ENCODE data around the gene IRX4.

IRX4 gene

DNA sequence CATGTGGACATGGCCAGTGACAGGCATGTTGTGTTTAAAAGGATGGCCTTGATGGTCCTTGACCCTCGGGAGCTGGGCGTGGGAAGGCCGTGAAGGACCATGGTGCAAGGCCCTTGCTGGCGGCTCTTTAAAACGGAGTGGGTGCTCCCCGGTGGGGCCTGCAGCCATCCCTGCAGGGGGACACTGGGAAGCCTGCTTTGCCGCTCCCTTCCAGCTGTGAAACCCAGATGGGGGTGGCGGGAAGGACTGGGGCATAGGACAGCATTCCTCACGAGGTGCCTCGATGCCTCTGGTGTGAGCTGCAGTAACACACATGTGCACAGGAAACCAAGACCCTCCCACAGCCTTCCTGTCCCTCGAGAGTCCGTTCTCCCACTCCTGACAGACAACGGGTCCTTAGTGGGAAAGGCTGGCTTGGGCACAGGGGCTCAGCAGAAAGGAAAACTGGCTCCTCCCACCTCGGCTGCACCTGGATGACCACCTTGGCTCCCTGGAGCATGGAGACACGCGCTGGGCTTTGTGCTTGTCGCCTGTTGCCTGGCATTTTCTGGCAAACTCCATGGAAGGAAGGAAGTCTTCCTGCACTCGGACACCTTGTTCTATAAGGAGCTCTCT is 30.3 kb upstream of the IRX4 start:
- no peak for DNase-seq

GRCh38 chr5:1911773-1912235 is 29.1 kb upstream of the IRX4 start:
- DNase-seq = no peak

DNA sequence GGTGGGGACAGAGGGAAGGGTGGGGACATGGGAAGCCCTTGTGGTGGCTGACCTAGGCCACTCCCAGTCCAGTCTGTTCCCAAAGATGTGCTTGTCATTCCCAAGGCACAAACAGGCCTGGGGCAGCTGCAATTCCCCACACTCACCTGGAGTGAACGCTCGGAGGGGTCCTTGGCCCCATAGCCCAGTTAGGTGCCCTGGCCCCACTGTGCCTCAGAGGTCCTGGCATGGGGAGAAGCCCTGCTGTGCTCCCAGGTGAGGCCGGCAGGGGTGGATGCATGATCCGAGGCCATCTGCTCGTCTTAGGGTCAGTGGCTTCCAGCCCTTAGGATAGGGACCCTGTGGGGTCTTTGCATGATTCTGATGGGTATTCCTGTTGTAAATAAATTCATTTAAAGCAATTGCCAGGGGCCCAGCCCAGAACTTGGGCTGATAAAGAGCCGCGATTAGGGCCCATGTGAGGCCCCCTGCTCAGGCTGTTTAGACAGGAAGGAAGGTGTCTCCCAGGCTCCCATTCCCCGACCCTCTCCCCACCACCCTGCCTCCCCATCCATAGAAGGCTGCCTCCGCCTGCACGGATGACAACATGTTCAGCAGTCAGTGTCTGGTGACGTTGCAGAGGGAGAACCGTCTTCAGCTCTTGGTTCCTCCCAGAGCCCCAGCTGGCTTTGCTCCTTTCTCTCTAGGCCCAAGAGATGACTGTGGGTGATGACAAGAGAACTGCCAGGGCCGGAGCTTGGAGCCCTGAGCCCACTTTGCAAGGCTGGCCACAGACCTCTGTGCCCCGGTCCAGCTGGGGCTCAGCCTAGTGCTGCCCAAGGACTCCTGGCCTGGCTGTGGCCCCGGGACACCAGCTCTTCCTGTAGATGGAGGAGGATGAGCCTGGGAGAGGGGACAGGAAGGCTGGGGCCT is 28.4 kb upstream of the IRX4 start:
- no peak for DNase-seq

DNA sequence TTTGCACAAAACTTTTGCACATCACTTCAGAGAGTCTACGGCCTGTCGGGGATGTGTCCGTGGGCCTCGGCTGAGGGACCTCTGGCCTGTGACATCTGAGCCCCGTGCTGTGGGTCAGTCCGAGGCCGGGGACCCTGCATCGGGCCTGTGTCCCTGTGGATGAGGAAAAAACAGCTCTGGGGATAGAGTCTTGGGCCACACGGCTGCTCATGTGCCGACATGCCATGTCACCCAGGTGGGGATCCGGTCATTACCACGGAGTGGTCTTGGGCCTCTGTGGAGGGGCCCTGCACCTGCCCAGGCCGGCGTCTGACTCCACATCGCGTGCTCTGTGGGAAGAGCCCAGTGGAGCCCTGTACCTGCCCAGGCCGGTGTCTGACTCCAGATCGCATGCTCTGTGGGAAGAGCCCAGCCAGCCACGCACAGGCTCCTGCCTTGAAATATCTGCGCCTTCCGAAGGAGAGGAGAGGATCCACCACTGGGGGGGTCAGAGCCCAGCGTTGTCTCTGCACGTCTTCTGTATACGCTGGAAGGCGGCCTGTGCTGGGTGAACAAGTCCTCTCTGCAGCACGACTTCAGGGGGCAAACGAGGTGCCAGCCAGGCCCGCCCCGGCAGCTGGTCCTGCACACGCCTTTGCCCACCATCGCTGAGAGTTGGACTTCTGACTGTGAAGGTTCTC is 27.5 kb upstream of the IRX4 start:
- no peak for DNase-seq

DNA sequence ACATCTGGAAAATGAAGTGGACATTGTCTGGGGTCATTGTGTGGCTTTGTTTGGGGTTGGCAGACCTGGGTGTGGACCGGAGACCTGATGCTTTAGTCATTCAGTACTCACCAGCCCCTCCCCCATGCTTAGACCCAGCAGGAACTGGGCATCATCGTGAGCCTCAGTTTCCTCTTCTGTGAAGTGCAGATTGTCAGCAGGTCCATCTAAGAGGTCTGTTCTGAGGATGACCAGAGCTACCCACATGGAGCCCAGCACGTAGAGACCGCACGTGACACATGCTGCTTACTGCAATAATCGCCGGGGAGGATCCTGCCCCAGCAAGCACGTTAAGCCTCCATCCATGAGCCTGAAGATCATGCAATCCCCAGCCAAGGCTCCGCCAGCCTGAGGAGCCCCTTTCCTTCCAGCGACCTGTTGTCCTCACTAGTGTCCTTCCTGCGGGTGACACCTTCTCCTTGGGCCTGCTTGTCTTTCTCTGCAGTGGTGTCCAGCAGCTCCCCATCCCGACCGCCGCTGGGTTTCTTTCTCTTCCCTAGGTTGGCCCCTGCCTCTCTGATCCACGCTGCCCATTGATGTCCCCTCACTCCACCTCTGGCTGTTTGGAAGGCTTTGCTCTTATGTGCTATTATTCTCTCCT is 26.7 kb upstream of the IRX4 start:
- DNase-seq = no peak

- DNase-seq = no peak
Observed at GRCh38 chr5:1908931-1909330, 26.2 kb upstream of the IRX4 start.

DNA sequence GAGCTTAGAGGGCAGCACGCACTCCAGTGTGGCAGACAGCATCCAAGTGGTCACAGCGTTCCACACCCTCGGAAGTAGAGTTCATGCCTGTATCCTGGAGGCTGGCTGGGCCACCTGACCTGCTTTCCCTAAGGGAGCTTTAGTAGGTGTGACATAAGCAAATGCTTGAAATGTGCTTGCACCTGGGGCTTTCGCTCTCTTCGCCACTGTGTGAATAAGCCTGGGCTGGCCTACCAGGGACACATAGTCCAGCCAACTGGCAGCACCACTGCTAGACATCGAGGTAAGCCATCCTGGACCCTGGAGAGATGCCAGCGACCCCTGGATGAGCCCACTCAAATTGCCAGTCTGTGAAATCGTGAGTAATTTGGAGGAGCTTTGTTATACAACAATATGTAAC is 24.9 kb upstream of the IRX4 start:
- no peak for DNase-seq

GRCh38 chr5:1905108-1905507 is 22.4 kb upstream of the IRX4 start:
- no peak for DNase-seq

DNA sequence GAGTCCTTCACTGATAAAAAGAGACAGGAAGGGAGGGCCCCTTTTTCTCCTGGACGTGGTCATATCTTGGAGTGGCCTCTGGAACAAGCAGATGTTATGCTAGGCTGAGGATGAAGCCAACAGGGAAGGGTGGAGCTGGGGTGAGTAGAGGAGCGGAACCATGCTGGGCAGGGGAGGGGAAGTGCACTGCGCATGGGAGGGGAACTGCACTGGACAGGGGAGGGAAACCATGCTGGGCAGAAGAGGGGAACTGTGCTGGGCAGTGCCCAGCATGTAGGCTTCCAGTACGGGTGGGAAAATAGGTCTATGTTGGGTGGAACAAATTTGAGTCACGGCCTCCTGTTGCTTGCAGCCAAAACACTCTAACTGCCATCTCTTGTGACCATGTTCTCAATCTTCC is 19.3 kb upstream of the IRX4 start:
- no peak for DNase-seq

DNA sequence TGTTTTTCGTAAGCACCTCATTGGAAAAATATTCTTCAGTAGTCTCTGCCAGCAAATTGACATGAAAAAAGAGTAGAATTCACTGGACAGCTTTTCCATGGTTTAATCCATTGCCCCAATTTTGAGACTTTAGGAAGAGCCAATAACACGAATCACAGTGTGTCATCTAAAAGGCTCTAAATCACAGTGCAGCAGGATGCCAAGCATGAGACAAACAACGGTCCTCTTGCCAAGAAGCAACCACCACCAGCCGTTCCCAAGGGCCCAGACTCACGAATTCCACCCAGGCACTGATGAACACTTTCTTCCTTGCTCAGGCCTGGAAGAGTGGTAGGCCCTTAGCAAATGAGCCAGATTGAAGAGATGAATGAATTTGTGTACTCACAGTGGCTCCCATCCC is 18.3 kb upstream of the IRX4 start:
- DNase-seq = no peak

DNA sequence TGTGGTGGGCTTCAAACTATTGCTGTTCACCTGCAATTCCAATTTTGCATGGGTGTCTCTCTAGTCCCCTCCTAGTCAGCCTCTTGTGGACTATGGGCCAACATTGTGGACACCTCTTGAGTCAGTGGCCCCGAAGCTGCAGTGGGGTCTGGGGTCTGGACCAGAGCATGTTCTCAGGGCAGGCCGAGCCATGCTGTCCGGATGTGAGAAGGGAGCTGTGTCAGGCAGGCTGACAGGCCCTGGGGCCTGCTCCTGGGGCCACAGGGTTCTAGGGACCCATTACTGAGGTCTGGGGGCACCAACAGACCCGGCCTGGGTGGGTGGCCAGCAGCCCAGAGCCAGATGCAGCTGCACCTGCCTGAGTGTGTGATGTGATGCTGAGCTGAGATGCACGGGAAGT is 16.5 kb upstream of the IRX4 start:
- DNase-seq = no peak

- no peak for DNase-seq
Observed at GRCh38 chr5:1897816-1898450, 15.2 kb upstream of the IRX4 start.

DNA sequence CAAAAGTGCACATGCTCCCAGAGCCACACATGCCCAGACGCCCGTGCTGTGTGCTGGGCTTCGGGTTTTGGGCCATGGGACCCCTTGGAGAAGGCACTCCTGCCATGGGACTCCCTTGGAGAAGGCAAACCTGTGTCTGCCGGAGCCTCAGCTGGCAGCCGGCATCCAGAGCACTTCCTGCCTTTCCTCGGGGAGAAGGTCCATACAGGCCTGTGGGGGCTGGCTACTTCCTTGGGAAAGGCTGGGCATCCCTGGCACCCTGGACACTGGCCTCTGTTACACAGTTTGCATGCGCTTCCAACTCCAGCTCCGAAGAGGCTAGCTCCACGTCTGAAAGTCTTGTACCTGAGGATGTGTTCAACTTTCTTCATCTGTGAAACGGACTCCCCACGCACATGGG is 14.7 kb upstream of the IRX4 start:
- DNase-seq = no peak

GRCh38 chr5:1896602-1897376 is 14.1 kb upstream of the IRX4 start:
- no peak for DNase-seq

- no peak for DNase-seq
Observed at GRCh38 chr5:1895739-1896420, 13.2 kb upstream of the IRX4 start.

- DNase-seq = no peak
Observed at GRCh38 chr5:1894243-1894642, 11.5 kb upstream of the IRX4 start.

GRCh38 chr5:1893754-1894153 is 11.0 kb upstream of the IRX4 start:
- DNase-seq = no peak

- DNase-seq = no peak
Observed at GRCh38 chr5:1892685-1893445, 10.1 kb upstream of the IRX4 start.

GRCh38 chr5:1892211-1892610 is 9.5 kb upstream of the IRX4 start:
- no peak for DNase-seq

DNA sequence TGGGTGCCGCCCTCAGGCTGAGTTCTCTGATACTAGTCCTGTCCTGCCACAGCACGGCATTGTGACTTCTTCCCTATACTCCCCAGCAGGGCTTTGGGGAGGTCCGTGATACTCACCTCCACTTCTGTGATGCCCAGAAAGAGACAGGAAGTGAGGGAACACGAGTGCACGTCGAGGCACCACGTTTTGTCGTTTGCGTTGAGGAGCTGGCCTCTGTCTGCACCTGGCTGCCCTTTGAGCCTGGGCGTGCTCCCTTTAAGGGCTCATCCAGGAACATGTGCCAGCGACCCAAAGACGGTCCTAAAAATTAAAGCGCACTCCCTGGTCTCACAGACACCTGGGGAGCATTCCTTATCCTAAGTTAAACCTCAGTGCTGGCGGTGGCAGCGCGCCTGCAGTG is 8.7 kb upstream of the IRX4 start:
- DNase-seq = no peak

DNA sequence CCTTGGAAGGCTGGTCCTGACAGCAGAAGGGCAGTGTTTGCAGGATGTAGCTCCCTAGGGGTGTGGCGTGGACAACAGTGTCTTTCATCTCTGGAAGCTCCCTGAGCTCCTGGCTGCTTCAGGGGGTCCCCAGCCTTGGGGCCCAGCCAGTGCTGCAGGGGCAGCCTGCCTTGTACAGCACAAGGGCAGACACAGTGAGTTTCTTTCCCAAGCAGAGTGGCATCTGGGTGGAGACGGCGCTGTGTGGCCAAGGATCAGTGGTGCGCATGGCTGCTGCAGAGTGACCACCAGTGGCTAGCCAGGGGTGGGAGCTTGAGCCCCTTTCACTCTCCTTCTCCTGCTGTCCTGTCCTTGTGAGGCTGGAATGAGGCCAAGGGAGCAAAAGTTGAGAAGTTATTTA is 7.6 kb upstream of the IRX4 start:
- no peak for DNase-seq

All from activated naive CD4-positive, alpha-beta T cell treated with anti-CD3 and anti-CD28 coated beads, Interleukin-2, amount 50 U/mL, for 16 hours (primary cell).